Peyer's patch (tissue), 4 donors: ENCODE results near the gene JAM3. TPM values are rescaled to one million over a fixed set of nuclear protein-coding genes. Genes with fewer than 3 reads are reported as not detected.

Experiments used
- DNase-seq, 3 donors: peaks; one replicate each; pipeline ENCODE4 v3.0.0-alpha.2; 2017 to 2019
- H3K27ac ChIP-seq, 4 donors: fragments of 200-600 bp; sonication (generic); one replicate each; pipeline ENCODE4 v1.5.1; 2016 to 2019
- H3K27me3 ChIP-seq, 2 donors: fragments of 200-600 bp; sonication (generic); one replicate each; pipeline ENCODE4 v1.5.1; 2019
- H3K36me3 ChIP-seq, 3 donors: fragments of 200-600 bp; sonication (generic); one replicate each; pipeline ENCODE4 v1.5.1; 2016 to 2019
- H3K4me1 ChIP-seq, 4 donors: fragments of 200-600 bp; sonication (generic); one replicate each; pipeline ENCODE4 v1.5.1; 2016 to 2019
- H3K4me3 ChIP-seq, 4 donors: fragments of 200-600 bp; sonication (generic); 1 replicate in 3 of 4; 2 replicates in 1 of 4; pipeline ENCODE4 v1.5.1; 2016 to 2019; ENCODE audit warnings: mild to moderate bottlenecking in 1 of 4
- H3K9me3 ChIP-seq, 4 donors: fragments of 200-600 bp; sonication (generic); one replicate each; pipeline ENCODE4 v1.5.1; 2016 to 2019; ENCODE audit warnings: mild to moderate bottlenecking in 1 of 4
- POLR2A ChIP-seq, 2 donors: fragments of 450-650 bp; IDR thresholded peaks; one replicate each; pipeline ENCODE4 v1.5.1; 2017; ENCODE audit warnings: antibody characterized with exemption in 2 of 2, mild to moderate bottlenecking in 2 of 2, moderate library complexity in 2 of 2
- total RNA-seq, 4 donors: library from RNA; depleted of rRNA; stranded (reverse); fragments of >200 nt; gene quantifications; one replicate each; pipeline ENCODE4 v1.1.0, GENCODE V29; 2016
- TF ChIP-seq, protein P1 (sequence below), 6 experiments: fragments of 450-650 bp in 4 of 6; fragments of 200-600 bp in 2 of 6; sonication (generic) in 1 of 6; IDR thresholded peaks; one replicate each; pipeline ENCODE4 v1.5.1; 2017 to 2019; ENCODE audit warnings: antibody characterized with exemption in 6 of 6, mild to moderate bottlenecking in 3 of 6, moderate library complexity in 1 of 6

Gene JAM3
- total RNA-seq, 4 donors from 2014 or later, result 4.6 to 14.0 (median 8.5) TPM

DNA sequence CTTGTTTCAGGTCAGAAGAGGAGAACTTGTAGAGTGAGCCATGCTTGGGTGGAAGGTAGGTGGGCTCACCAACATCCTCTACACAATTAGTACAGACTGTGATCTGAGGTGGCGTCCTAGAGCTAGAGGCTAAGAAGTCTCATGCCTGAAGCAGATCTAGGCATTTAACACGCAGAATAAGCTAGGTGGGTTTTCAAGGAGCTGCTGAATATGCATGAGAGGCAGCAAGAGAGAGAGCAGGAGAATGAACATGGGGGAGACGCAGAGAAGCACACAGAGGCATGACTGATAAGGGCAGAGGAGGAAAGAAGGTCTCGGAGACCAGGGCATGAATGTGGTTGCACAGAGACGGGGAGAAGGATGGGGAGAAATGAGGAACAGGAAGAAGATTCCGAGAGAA lies 36.8 kb upstream of the JAM3 start:
- peaks cover 0 to 24% (median 2%) of the 10 kb centered on the region in 4 donors for H3K4me1 ChIP-seq
- H3K36me3 ChIP-seq, result no peaks in the 10 kb centered on the region
- no peaks in the 10 kb centered on the region for H3K27me3 ChIP-seq
- no peak overlapping the region for H3K4me3 ChIP-seq
- DNase-seq, result no peak
- no peak for TF ChIP-seq POLR2A (IDR thresholded peaks at IDR 0.05)
- TF ChIP-seq, protein P1, sequence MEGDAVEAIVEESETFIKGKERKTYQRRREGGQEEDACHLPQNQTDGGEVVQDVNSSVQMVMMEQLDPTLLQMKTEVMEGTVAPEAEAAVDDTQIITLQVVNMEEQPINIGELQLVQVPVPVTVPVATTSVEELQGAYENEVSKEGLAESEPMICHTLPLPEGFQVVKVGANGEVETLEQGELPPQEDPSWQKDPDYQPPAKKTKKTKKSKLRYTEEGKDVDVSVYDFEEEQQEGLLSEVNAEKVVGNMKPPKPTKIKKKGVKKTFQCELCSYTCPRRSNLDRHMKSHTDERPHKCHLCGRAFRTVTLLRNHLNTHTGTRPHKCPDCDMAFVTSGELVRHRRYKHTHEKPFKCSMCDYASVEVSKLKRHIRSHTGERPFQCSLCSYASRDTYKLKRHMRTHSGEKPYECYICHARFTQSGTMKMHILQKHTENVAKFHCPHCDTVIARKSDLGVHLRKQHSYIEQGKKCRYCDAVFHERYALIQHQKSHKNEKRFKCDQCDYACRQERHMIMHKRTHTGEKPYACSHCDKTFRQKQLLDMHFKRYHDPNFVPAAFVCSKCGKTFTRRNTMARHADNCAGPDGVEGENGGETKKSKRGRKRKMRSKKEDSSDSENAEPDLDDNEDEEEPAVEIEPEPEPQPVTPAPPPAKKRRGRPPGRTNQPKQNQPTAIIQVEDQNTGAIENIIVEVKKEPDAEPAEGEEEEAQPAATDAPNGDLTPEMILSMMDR (IDR thresholded peaks at IDR 0.05), result no peak
- H3K27ac ChIP-seq, result no peak overlapping the region
- no peaks in the 10 kb centered on the region for H3K9me3 ChIP-seq

DNA sequence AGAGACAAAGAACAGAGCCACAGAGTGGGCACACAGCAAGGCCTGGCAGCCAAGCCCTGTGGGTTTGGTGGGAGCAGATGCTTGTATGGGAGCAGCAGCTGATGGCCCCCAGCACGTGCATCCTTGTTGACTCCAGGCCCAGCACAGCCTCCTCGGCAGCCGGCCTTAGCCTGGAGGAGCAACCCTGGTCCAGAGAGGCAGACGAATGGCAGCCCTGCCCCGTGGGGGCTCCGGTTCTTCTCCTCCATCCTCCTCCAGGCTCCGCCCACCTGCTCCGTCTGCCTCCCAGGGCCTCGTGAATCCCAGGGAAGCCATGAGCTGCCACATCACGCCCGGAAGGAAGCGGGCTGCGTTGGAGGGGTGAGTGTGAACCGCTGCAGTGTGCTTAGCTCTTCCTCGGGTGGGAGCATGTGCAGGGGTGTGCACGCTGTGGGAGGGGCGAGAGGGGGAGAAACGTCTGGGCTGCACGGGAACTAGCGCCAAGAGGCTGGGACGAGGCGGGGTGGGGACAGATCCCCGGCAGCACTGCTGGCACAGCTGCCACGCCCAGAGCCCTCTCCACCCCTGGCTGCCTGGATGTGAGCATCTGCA lies 36.3 kb upstream of the JAM3 start:
- Histone ChIP-seq H3K27ac (peak overlapping the region in 1 of 4 donors; percentile 71), H3K36me3 (no peaks in the 10 kb centered on the region), H3K27me3 (no peaks in the 10 kb centered on the region), H3K4me1 (peaks cover 0 to 25% (median 2%) of the 10 kb centered on the region in 4 donors), H3K4me3 (no peak overlapping the region), H3K9me3 (no peaks in the 10 kb centered on the region)
- DNase-seq, result no peak
- TF ChIP-seq, protein P1 (IDR thresholded peaks at IDR 0.05), result no peak
- no peak for TF ChIP-seq POLR2A (IDR thresholded peaks at IDR 0.05)

DNA sequence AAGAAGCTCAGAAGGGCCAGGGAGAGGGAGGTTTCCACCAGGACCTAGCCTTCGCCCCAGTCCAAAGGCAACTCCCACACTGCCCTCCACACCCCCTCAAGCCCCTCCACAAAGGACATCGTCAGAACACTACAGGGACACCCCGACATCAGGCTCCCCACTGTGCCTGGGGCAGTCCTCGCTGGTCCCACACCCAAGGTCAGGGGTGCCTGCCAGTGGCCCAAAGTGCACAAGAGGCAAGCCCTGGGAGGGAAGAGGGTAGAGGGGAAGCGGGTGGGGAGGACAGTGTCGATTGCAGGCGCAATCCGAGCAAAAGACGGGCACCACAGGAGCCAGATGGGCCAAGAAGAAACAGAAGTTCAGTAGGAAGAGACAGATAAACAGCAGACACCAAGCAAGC lies 35.6 kb upstream of the JAM3 start:
- H3K4me3 ChIP-seq, result no peak overlapping the region
- H3K27me3 ChIP-seq, result no peaks in the 10 kb centered on the region
- peak overlapping the region in 3 of 4 donors; percentile 27 to 71 (median 53) for H3K27ac ChIP-seq
- TF ChIP-seq, protein P1 (IDR thresholded peaks at IDR 0.05), result no peak
- no peak for TF ChIP-seq POLR2A (IDR thresholded peaks at IDR 0.05)
- no peaks in the 10 kb centered on the region for H3K9me3 ChIP-seq
- peaks cover 0 to 32% (median 2%) of the 10 kb centered on the region in 4 donors for H3K4me1 ChIP-seq
- DNase-seq, result no peak
- no peaks in the 10 kb centered on the region for H3K36me3 ChIP-seq

DNA sequence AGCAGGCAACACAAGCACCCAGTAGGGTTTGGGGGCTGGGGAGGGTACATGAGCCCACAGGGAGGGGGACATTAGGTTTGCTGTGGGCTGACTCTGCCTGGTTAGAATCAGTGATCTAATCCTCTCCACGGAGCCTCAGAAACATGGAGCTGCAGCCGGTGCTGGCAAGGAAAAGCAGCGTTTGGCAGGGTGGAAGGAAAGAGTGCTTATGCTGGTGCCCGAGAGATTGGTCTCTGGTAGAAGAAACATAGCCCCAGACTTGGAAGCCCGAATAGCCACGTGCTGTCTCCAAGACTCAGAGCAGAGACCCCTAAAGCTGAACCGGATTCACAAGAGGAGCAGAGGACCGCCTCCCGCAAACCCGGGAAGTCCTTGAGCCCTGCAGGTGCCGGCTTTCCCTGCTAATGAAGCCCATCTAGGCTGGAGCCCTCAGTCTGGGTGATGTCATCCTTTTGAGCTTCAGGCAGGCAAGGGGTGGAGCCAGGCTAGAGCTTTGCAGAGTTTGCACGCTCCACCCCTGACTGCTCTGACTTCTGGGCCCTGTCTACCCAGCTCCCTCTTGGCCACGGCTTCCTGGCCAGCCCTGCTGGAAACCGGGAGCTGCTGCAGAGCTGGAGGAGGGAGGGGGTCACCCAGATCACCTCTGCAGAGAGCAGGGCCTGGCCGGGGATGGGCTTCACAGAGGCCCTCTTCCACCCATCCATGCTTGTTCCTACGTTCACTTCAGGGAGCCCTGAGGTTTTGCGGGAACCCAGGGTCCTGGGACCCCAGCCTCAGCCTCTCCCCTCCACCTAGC lies 35.0 kb upstream of the JAM3 start:
- no peaks in the 10 kb centered on the region for H3K27me3 ChIP-seq
- H3K36me3 ChIP-seq, result no peaks in the 10 kb centered on the region
- H3K4me1 ChIP-seq, result peaks cover 0 to 32% (median 2%) of the 10 kb centered on the region in 4 donors
- no peak for TF ChIP-seq POLR2A (IDR thresholded peaks at IDR 0.05)
- TF ChIP-seq, protein P1 (IDR thresholded peaks at IDR 0.05), result no peak
- peak; percentile 44 to 76 (median 53) for DNase-seq
- H3K4me3 ChIP-seq, result peak overlapping the region in 1 of 4 donors; percentile 6
- peak overlapping the region in 3 of 4 donors; percentile 27 to 71 (median 53) for H3K27ac ChIP-seq
- no peaks in the 10 kb centered on the region for H3K9me3 ChIP-seq

DNA sequence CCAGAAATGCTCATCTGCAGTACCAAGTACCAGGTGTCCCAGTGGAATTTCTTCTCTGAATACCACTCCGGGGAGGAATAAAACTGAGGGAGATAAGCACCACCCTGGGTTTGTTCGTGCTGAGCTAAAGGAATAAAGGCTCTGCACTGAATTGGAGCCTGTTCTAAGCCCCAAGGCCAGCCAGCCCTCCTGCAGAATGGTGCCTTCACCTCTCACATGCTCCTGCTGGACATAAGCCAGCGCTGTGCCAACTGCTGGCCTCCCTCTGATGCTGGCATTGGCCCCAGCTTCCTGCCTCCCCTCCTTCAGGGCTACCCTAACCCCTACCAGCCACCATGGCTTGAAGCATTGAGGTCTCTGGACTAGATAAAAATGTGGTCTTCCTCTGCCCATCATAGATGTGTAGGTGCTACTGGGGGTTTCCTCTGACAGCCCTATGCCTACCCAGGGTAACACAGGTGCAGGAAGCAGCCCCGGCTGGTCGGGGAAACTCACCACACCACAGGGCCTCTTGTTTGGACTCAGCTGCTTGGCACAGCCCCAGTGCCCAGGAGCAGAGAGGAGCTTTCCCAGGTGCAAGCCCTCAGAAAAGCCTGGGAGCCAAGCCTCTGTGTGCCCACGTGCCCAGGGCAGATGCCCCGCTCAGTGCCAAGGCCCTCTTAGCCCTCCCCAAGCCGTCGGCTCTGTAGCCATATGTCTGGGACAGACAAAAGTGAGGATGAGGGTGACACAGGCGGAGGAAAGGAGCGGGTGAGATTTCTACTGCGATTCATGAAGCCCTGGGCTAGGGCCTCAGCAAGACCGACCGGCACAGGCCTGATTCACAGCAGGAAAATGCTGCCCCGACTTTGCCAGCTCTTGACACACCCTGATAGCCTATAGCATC lies 34.1 kb upstream of the JAM3 start:
- Histone ChIP-seq H3K36me3 (no peaks in the 10 kb centered on the region), H3K27ac (peak overlapping the region in 3 of 4 donors; percentile 5 to 71 (median 27)), H3K9me3 (no peaks in the 10 kb centered on the region), H3K4me3 (no peak overlapping the region), H3K27me3 (no peaks in the 10 kb centered on the region), H3K4me1 (peaks cover 0 to 32% (median 2%) of the 10 kb centered on the region in 4 donors)
- TF ChIP-seq POLR2A (IDR thresholded peaks at IDR 0.05), result no peak
- TF ChIP-seq, protein P1 (IDR thresholded peaks at IDR 0.05), result no peak
- no peak for DNase-seq
